GM19324 (cell line): Measurements from ENCODE around the gene CLDN5.

Source experiments
- ATAC-seq: cut with Tn5 transposase; IDR thresholded peaks from one replicate; pipeline ENCODE4 v1.9.1; 2021; ENCODE audit warnings: mild to moderate bottlenecking, moderate library complexity; ENCODE audit not compliant: unreplicated experiment, low FRiP score

The CLDN5 gene

GRCh38 chr22:19524170-19525115 lies at the start of gene CLDN5:
TSS of gene CLDN5 (minus strand) at chr22:19524410. CDS start at chr22:19524255, 155 bp downstream.
- no peak for ATAC-seq

GRCh38 chr22:19571995-19572394 lies 47.8 kb upstream of the CLDN5 start:
- ATAC-seq, result no peak

- ATAC-seq, result no peak
Observed at GRCh38 chr22:19571207-19571795, 47.1 kb upstream of the CLDN5 start.

GRCh38 chr22:19569976-19570375 lies 45.8 kb upstream of the CLDN5 start:
- ATAC-seq, result no peak

GRCh38 chr22:19569276-19569640 lies 45.0 kb upstream of the CLDN5 start:
- no peak for ATAC-seq

- no peak for ATAC-seq
Observed at GRCh38 chr22:19568337-19569275, 44.4 kb upstream of the CLDN5 start.

- no peak for ATAC-seq
Observed at GRCh38 chr22:19567157-19568009, 43.2 kb upstream of the CLDN5 start.

GRCh38 chr22:19566279-19567156 lies 42.3 kb upstream of the CLDN5 start:
- no peak for ATAC-seq

GRCh38 chr22:19565382-19566278 lies 41.4 kb upstream of the CLDN5 start:
- ATAC-seq, result no peak

- ATAC-seq, result no peak
Observed at GRCh38 chr22:19559956-19560355, 35.7 kb upstream of the CLDN5 start.

GRCh38 chr22:19559324-19559811 lies 35.2 kb upstream of the CLDN5 start:
- no peak for ATAC-seq

GRCh38 chr22:19556963-19557545 lies 32.8 kb upstream of the CLDN5 start:
- ATAC-seq, result no peak

- no peak for ATAC-seq
Observed at GRCh38 chr22:19555651-19556050, 31.4 kb upstream of the CLDN5 start.

GRCh38 chr22:19554834-19555404 lies 30.7 kb upstream of the CLDN5 start:
- ATAC-seq, result no peak

- no peak for ATAC-seq
Observed at GRCh38 chr22:19553201-19553600, 29.0 kb upstream of the CLDN5 start.

- no peak for ATAC-seq
Observed at GRCh38 chr22:19550382-19550781, 26.2 kb upstream of the CLDN5 start.

GRCh38 chr22:19549428-19549827 lies 25.2 kb upstream of the CLDN5 start:
- no peak for ATAC-seq
